K562 (cell line): ENCODE measurements around the gene COX6B1. TPM values are rescaled to one million over a fixed set of nuclear protein-coding genes. Genes with fewer than 3 reads are reported as not detected.

Experiments used
- CBX5 ChIP-seq: IDR thresholded peaks from 2 replicates; pipeline ENCODE4 v1.6.1; 2014; ENCODE audit warnings: low read depth, borderline replicate concordance
- CC2D1A ChIP-seq: fragments of 450-650 bp; IDR thresholded peaks from 2 replicates; pipeline ENCODE4 v1.6.1; 2017; ENCODE audit warnings: mild to moderate bottlenecking
- CREB1 ChIP-seq, 2 experiments: sonication (generic) in 1 of 2; formaldehyde crosslinking in 1 of 2; IDR thresholded peaks; 2 replicates each; pipeline versions ENCODE4 v1.6.1 to v1.8.0; 2012 to 2022; ENCODE audit warnings: inconsistent platforms in 1 of 2, mild to moderate bottlenecking in 1 of 2, missing genetic modification reagents in 1 of 2, moderate library complexity in 1 of 2
- CXXC5 ChIP-seq: fragments of 250-450 bp; sonication (Bioruptor Pico); IDR thresholded peaks from 2 replicates; pipeline ENCODE4 v1.8.0; 2022; ENCODE audit warnings: inconsistent platforms, mild to moderate bottlenecking, moderate library complexity
- DIDO1 ChIP-seq: fragments of 450-650 bp; IDR thresholded peaks from 2 replicates; pipeline ENCODE4 v1.6.1; 2016; ENCODE audit warnings: low read depth, missing biosample characterization, missing genetic modification characterization
- FOXM1 ChIP-seq, 2 experiments: fragments of 450-650 bp in 1 of 2; sonication (generic) in 1 of 2; formaldehyde crosslinking in 1 of 2; IDR thresholded peaks; 2 replicates each; pipeline versions ENCODE4 v1.6.1 to v1.9.0; 2017 to 2022; ENCODE audit warnings: low read depth in 2 of 2, mild to moderate bottlenecking in 2 of 2, missing genetic modification reagents in 1 of 2, moderate library complexity in 1 of 2
- GABPB1 ChIP-seq: sonication (generic); formaldehyde crosslinking; IDR thresholded peaks from 2 replicates; pipeline ENCODE4 v1.8.0; 2022; ENCODE audit warnings: mild to moderate bottlenecking, missing genetic modification reagents
- JUNB ChIP-seq: fragments of 450-650 bp; formaldehyde crosslinking; conservative IDR thresholded peaks from 2 replicates; pipeline ENCODE4 v1.4.0; 2020; ENCODE audit warnings: mild to moderate bottlenecking
- SRSF9 ChIP-seq: fragments of 200-400 bp; formaldehyde crosslinking; IDR thresholded peaks from 2 replicates; pipeline ENCODE4 v1.6.1; 2017; ENCODE audit warnings: low read depth, low read length, borderline replicate concordance
- TEAD4 ChIP-seq, 2 experiments: sonication (generic) in 1 of 2; formaldehyde crosslinking in 1 of 2; IDR thresholded peaks; 2 replicates each; pipeline versions ENCODE4 v1.6.1 to v1.8.0; 2012 to 2022; ENCODE audit warnings: borderline replicate concordance in 1 of 2, inconsistent platforms in 1 of 2, low read length in 1 of 2, mild to moderate bottlenecking in 1 of 2, missing genetic modification reagents in 1 of 2
- THRAP3 ChIP-seq: fragments of 450-650 bp; IDR thresholded peaks from 2 replicates; pipeline ENCODE4 v1.6.1; 2016; ENCODE audit warnings: mild to moderate bottlenecking, inconsistent platforms, borderline replicate concordance
- U2AF1 ChIP-seq: fragments of 200-400 bp; formaldehyde crosslinking; optimal IDR thresholded peaks from 2 replicates; pipeline ENCODE3; 2017; ENCODE audit warnings: mild to moderate bottlenecking, low read depth, low read length, moderate library complexity
- ZNF239 ChIP-seq: fragments of 250-450 bp; sonication (Bioruptor Pico); IDR thresholded peaks from 2 replicates; pipeline ENCODE4 v1.4.0; 2020; ENCODE audit warnings: mild to moderate bottlenecking
- ZNF24 ChIP-seq: fragments of 450-650 bp; IDR thresholded peaks from 2 replicates; pipeline ENCODE4 v1.6.1; 2016
- ZNF347 ChIP-seq: fragments of 450-650 bp; formaldehyde crosslinking; IDR thresholded peaks from 2 replicates; pipeline ENCODE4 v1.4.0; 2020; ENCODE audit warnings: low read depth, mild to moderate bottlenecking, moderate library complexity
- ZNF75A ChIP-seq: fragments of 450-650 bp; formaldehyde crosslinking; IDR thresholded peaks from 2 replicates; pipeline ENCODE4 v1.4.0; 2020; ENCODE audit warnings: mild to moderate bottlenecking
- ZNF764 ChIP-seq: fragments of 250-450 bp; sonication (Bioruptor Pico); IDR thresholded peaks from 2 replicates; pipeline ENCODE4 v1.4.0; 2020; ENCODE audit warnings: low read depth, mild to moderate bottlenecking, moderate library complexity
- polyA plus RNA-seq, 8 experiments: library from polyadenylated mRNA; depleted of rRNA in 4 of 8; stranded (reverse) in 5 of 8; unstranded in 3 of 8; fragments of >200 nt; fragmentation: Nextera tagmentation in 2 of 8; fragmentation: Illumina TruSeq in 1 of 8; extraction: Ambion mirVana in 2 of 8; extraction: Trizol in 1 of 8; gene quantifications; 2 replicates each; pipeline versions ENCODE4 v1.2.1 to v1.2.3, GENCODE V29; 2011 to 2014; ENCODE audit warnings: inconsistent platforms in 1 of 8, missing spikeins in 1 of 8
- total RNA-seq, 7 experiments: library from RNA; depleted of rRNA in 6 of 7; stranded (reverse); fragments of >200 nt in 6 of 7; fragmentation: Illumina TruSeq in 2 of 7; extraction: Trizol in 2 of 7; gene quantifications; 2 replicates each; pipeline versions ENCODE4 v1.2.1 to v1.2.3, GENCODE V29; 2011 to 2021; ENCODE audit warnings: low replicate concordance in 1 of 7
- TF ChIP-seq, protein P1 (sequence below): sonication (generic); IDR thresholded peaks from 2 replicates; pipeline ENCODE4 v1.6.1; 2016
- TF ChIP-seq, protein P2 (sequence below), 2 experiments: fragments of 250-450 bp in 1 of 2; fragments of 450-650 bp in 1 of 2; sonication (Bioruptor Pico) in 1 of 2; IDR thresholded peaks; 2 replicates each; pipeline versions ENCODE4 v1.6.1 to v1.8.0; 2016 to 2021; ENCODE audit warnings: mild to moderate bottlenecking in 2 of 2, moderate library complexity in 2 of 2, missing compliant biosample characterization in 1 of 2, missing genetic modification characterization in 1 of 2
- TF ChIP-seq, protein P3 (sequence below): fragments of 450-650 bp; IDR thresholded peaks from 2 replicates; pipeline ENCODE4 v1.6.1; 2016; ENCODE audit warnings: low read depth

COX6B1 gene
- total and polyA plus RNA-seq, 9 of the 15 experiments (the other 6 are each of a cell fraction or from before 2014, with no cell fraction given) = 777 to 2,393 (median 1,219) TPM

DNA sequence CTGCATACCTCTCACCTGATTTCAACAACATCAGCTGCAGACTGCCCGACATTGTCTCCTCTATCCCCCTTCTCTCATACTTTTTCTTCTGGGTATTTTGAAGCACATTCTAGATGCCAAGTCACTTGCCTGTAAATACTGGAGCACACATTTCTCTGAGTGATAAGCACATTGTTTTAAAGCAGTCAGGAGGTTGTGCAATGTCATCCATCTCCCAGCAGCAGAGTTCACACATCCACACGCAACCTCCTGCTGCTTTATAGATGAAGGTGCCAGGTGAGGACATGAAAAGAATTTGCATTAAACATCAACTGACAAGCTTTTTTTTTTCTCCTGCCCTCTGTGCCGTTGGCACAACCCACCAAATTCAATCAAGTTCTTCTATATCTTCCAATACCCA, 23.7 kb downstream of the COX6B1 start (continued):
- TF ChIP-seq, protein P1, sequence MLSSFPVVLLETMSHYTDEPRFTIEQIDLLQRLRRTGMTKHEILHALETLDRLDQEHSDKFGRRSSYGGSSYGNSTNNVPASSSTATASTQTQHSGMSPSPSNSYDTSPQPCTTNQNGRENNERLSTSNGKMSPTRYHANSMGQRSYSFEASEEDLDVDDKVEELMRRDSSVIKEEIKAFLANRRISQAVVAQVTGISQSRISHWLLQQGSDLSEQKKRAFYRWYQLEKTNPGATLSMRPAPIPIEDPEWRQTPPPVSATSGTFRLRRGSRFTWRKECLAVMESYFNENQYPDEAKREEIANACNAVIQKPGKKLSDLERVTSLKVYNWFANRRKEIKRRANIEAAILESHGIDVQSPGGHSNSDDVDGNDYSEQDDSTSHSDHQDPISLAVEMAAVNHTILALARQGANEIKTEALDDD = no peak
- TF ChIP-seq ZNF24 (no peak), GABPB1 (CRISPR knock-in tag) (no peak), CBX5 (no peak), CREB1 (IDR thresholded peaks at IDR 0.05) (peak; percentile 41; the same call in 1 of the 2 replicates), CREB1 (CRISPR knock-in tag; IDR thresholded peaks at IDR 0.05) (no peak), DIDO1 (tag) (no peak), SRSF9 (no peak), U2AF1 (no peak), THRAP3 (no peak), CXXC5 (peak; percentile 89), ZNF347 (CRISPR knock-in tag) (no peak), ZNF239 (CRISPR knock-in tag) (no peak), FOXM1 (IDR thresholded peaks at IDR 0.05; ENCODE audit: low read depth) (peak; percentile 75), FOXM1 (CRISPR knock-in tag; IDR thresholded peaks at IDR 0.05; ENCODE audit: low read depth) (no peak), JUNB (CRISPR knock-in tag) (no peak), TEAD4 (IDR thresholded peaks at IDR 0.05; ENCODE audit: low read length) (peak; percentile 95), TEAD4 (CRISPR knock-in tag; IDR thresholded peaks at IDR 0.05; ENCODE audit: borderline replicate concordance) (no peak), ZNF75A (CRISPR knock-in tag) (no peak), CC2D1A (no peak; the same call in 1 of the 2 replicates), ZNF764 (CRISPR knock-in tag) (no peak)
- TF ChIP-seq, protein P2, sequence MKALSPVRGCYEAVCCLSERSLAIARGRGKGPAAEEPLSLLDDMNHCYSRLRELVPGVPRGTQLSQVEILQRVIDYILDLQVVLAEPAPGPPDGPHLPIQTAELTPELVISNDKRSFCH (CRISPR knock-in tag; IDR thresholded peaks at IDR 0.05) = no peak
- TF ChIP-seq, protein P2 (tag; IDR thresholded peaks at IDR 0.05) = no peak
- TF ChIP-seq, protein P3, sequence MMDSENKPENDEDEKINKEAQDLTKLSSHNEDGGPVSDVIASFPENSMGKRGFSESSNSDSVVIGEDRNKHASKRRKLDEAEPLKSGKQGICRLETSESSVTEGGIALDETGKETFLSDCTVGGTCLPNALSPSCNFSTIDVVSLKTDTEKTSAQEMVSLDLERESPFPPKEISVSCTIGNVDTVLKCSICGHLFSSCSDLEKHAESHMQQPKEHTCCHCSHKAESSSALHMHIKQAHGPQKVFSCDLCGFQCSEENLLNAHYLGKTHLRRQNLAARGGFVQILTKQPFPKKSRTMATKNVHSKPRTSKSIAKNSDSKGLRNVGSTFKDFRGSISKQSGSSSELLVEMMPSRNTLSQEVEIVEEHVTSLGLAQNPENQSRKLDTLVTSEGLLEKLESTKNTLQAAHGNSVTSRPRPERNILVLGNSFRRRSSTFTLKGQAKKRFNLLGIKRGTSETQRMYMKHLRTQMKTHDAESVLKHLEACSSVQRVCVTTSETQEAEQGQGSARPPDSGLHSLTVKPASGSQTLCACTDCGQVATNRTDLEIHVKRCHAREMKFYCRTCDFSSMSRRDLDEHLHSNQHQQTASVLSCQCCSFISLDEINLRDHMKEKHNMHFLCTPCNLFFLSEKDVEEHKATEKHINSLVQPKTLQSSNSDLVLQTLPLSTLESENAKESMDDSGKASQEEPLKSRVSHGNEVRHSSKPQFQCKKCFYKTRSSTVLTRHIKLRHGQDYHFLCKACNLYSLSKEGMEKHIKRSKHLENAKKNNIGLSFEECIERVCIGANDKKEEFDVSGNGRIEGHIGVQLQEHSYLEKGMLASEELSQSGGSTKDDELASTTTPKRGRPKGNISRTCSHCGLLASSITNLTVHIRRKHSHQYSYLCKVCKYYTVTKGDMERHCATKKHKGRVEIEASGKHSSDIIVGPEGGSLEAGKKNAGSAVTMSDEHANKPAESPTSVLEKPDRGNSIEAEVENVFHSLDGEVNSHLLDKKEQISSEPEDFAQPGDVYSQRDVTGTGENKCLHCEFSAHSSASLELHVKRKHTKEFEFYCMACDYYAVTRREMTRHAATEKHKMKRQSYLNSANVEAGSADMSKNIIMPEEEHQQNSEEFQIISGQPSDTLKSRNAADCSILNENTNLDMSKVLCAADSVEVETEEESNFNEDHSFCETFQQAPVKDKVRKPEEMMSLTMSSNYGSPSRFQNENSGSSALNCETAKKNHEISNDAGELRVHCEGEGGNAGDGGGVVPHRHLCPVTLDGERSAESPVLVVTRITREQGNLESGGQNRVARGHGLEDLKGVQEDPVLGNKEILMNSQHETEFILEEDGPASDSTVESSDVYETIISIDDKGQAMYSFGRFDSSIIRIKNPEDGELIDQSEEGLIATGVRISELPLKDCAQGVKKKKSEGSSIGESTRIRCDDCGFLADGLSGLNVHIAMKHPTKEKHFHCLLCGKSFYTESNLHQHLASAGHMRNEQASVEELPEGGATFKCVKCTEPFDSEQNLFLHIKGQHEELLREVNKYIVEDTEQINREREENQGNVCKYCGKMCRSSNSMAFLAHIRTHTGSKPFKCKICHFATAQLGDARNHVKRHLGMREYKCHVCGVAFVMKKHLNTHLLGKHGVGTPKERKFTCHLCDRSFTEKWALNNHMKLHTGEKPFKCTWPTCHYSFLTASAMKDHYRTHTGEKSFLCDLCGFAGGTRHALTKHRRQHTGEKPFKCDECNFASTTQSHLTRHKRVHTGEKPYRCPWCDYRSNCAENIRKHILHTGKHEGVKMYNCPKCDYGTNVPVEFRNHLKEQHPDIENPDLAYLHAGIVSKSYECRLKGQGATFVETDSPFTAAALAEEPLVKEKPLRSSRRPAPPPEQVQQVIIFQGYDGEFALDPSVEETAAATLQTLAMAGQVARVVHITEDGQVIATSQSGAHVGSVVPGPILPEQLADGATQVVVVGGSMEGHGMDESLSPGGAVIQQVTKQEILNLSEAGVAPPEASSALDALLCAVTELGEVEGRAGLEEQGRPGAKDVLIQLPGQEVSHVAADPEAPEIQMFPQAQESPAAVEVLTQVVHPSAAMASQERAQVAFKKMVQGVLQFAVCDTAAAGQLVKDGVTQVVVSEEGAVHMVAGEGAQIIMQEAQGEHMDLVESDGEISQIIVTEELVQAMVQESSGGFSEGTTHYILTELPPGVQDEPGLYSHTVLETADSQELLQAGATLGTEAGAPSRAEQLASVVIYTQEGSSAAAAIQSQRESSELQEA = no peak
